ENCODE results near the gene ZNF618. TPM values are rescaled to one million over a fixed set of nuclear protein-coding genes. Genes with fewer than 3 reads are reported as not detected.
A peak's percentile ranks its signal among the peaks of the same experiment; 100 is the strongest.

The ZNF618 gene
- total RNA-seq, 1 donor from 2014 or later: 4.7 TPM

GRCh38 chr9:113879911-113880310 is 3.8 kb downstream of the ZNF618 start:
- H3K4me3 ChIP-seq (ENCODE audit: low read length in 3 of 3): no peak overlapping the region
- no peaks in the 10 kb centered on the region for H3K27me3 ChIP-seq (ENCODE audit: control insufficient read depth in 3 of 3, insufficient read depth in 3 of 3, low read length in 3 of 3)
- no peak overlapping the region for H3K9ac ChIP-seq (ENCODE audit: low read depth in 1 of 3, low read length in 3 of 3)
- no peaks in the 10 kb centered on the region for H3K36me3 ChIP-seq (ENCODE audit: control insufficient read depth in 3 of 3, insufficient read depth in 3 of 3, low read length in 3 of 3)
- peaks cover 6 to 11% (median 7%) of the 10 kb centered on the region in 3 donors for H3K4me1 ChIP-seq (ENCODE audit: control insufficient read depth in 3 of 3, insufficient read depth in 3 of 3, low read length in 3 of 3)
- H3K27ac ChIP-seq (ENCODE audit: low read depth, low read length): no peak overlapping the region
- H3K9me3 ChIP-seq (ENCODE audit: control insufficient read depth in 3 of 3, low read length in 3 of 3): no peaks in the 10 kb centered on the region

- H3K27ac ChIP-seq (ENCODE audit: low read depth, low read length): no peak overlapping the region
- H3K9me3 ChIP-seq (ENCODE audit: control insufficient read depth in 3 of 3, low read length in 3 of 3): no peaks in the 10 kb centered on the region
- peaks cover 21 to 24% (median 22%) of the 10 kb centered on the region in 3 donors for H3K4me1 ChIP-seq (ENCODE audit: control insufficient read depth in 3 of 3, insufficient read depth in 3 of 3, low read length in 3 of 3)
- H3K27me3 ChIP-seq (ENCODE audit: control insufficient read depth in 3 of 3, insufficient read depth in 3 of 3, low read length in 3 of 3): no peaks in the 10 kb centered on the region
- no peaks in the 10 kb centered on the region for H3K36me3 ChIP-seq (ENCODE audit: control insufficient read depth in 3 of 3, insufficient read depth in 3 of 3, low read length in 3 of 3)
- no peak overlapping the region for H3K9ac ChIP-seq (ENCODE audit: low read depth in 1 of 3, low read length in 3 of 3)
- no peak overlapping the region for H3K4me3 ChIP-seq (ENCODE audit: low read length in 3 of 3)
Observed at GRCh38 chr9:113882181-113882580, 6.1 kb downstream of the ZNF618 start.

- Histone ChIP-seq H3K9me3 (ENCODE audit: control insufficient read depth in 3 of 3, low read length in 3 of 3) (no peaks in the 10 kb centered on the region), H3K27ac (ENCODE audit: low read depth, low read length) (no peak overlapping the region), H3K27me3 (ENCODE audit: control insufficient read depth in 3 of 3, insufficient read depth in 3 of 3, low read length in 3 of 3) (no peaks in the 10 kb centered on the region), H3K4me3 (ENCODE audit: low read length in 3 of 3) (no peak overlapping the region), H3K4me1 (ENCODE audit: control insufficient read depth in 3 of 3, insufficient read depth in 3 of 3, low read length in 3 of 3) (peaks cover 24 to 25% (median 25%) of the 10 kb centered on the region in 3 donors), H3K36me3 (ENCODE audit: control insufficient read depth in 3 of 3, insufficient read depth in 3 of 3, low read length in 3 of 3) (no peaks in the 10 kb centered on the region), H3K9ac (ENCODE audit: low read depth in 1 of 3, low read length in 3 of 3) (no peak overlapping the region)
Observed at GRCh38 chr9:113882636-113883164, 6.6 kb downstream of the ZNF618 start.

GRCh38 chr9:113885183-113886025 is 9.3 kb downstream of the ZNF618 start:
- Histone ChIP-seq H3K4me1 (ENCODE audit: control insufficient read depth in 3 of 3, insufficient read depth in 3 of 3, low read length in 3 of 3) (peaks cover 25 to 38% (median 34%) of the 10 kb centered on the region in 3 donors), H3K27ac (ENCODE audit: low read depth, low read length) (peak overlapping the region; percentile 28), H3K9ac (ENCODE audit: low read depth in 1 of 3, low read length in 3 of 3) (peak overlapping the region in 2 of 3 donors; percentile 0 to 34)

GRCh38 chr9:113886026-113886369 is 9.9 kb downstream of the ZNF618 start:
- H3K27me3 ChIP-seq (ENCODE audit: control insufficient read depth in 3 of 3, insufficient read depth in 3 of 3, low read length in 3 of 3): no peaks in the 10 kb centered on the region
- H3K9me3 ChIP-seq (ENCODE audit: control insufficient read depth in 3 of 3, low read length in 3 of 3): no peaks in the 10 kb centered on the region
- H3K4me1 ChIP-seq (ENCODE audit: control insufficient read depth in 3 of 3, insufficient read depth in 3 of 3, low read length in 3 of 3): peaks cover 25 to 38% (median 34%) of the 10 kb centered on the region in 3 donors
- no peaks in the 10 kb centered on the region for H3K36me3 ChIP-seq (ENCODE audit: control insufficient read depth in 3 of 3, insufficient read depth in 3 of 3, low read length in 3 of 3)
- H3K9ac ChIP-seq (ENCODE audit: low read depth in 1 of 3, low read length in 3 of 3): peak overlapping the region in 2 of 3 donors; percentile 0 to 34
- H3K27ac ChIP-seq (ENCODE audit: low read depth, low read length): peak overlapping the region; percentile 28
- peak overlapping the region in 2 of 3 donors; percentile 1 to 40 for H3K4me3 ChIP-seq (ENCODE audit: low read length in 3 of 3)

More at GRCh38 chr9:113885183-113886025, 9.3 kb downstream of the ZNF618 start:
- Histone ChIP-seq H3K4me3 (ENCODE audit: low read length in 3 of 3) (peak overlapping the region in 1 of 3 donors; percentile 40), H3K27me3 (ENCODE audit: control insufficient read depth in 3 of 3, insufficient read depth in 3 of 3, low read length in 3 of 3) (no peaks in the 10 kb centered on the region), H3K9me3 (ENCODE audit: control insufficient read depth in 3 of 3, low read length in 3 of 3) (no peaks in the 10 kb centered on the region), H3K36me3 (ENCODE audit: control insufficient read depth in 3 of 3, insufficient read depth in 3 of 3, low read length in 3 of 3) (no peaks in the 10 kb centered on the region)

- H3K9ac ChIP-seq (ENCODE audit: low read depth in 1 of 3, low read length in 3 of 3): peak overlapping the region in 1 of 3 donors; percentile 6
- no peaks in the 10 kb centered on the region for H3K27me3 ChIP-seq (ENCODE audit: control insufficient read depth in 3 of 3, insufficient read depth in 3 of 3, low read length in 3 of 3)
- H3K4me3 ChIP-seq (ENCODE audit: low read length in 3 of 3): peak overlapping the region in 2 of 3 donors; percentile 1 to 40
- H3K36me3 ChIP-seq (ENCODE audit: control insufficient read depth in 3 of 3, insufficient read depth in 3 of 3, low read length in 3 of 3): no peaks in the 10 kb centered on the region
- H3K4me1 ChIP-seq (ENCODE audit: control insufficient read depth in 3 of 3, insufficient read depth in 3 of 3, low read length in 3 of 3): peaks cover 25 to 38% (median 34%) of the 10 kb centered on the region in 3 donors
- H3K9me3 ChIP-seq (ENCODE audit: control insufficient read depth in 3 of 3, low read length in 3 of 3): no peaks in the 10 kb centered on the region
- peak overlapping the region; percentile 28 for H3K27ac ChIP-seq (ENCODE audit: low read depth, low read length)
Observed at GRCh38 chr9:113886466-113886865, 10.4 kb downstream of the ZNF618 start.

GRCh38 chr9:113886933-113887332 is 10.8 kb downstream of the ZNF618 start:
- no peaks in the 10 kb centered on the region for H3K36me3 ChIP-seq (ENCODE audit: control insufficient read depth in 3 of 3, insufficient read depth in 3 of 3, low read length in 3 of 3)
- H3K27ac ChIP-seq (ENCODE audit: low read depth, low read length): no peak overlapping the region
- H3K4me3 ChIP-seq (ENCODE audit: low read length in 3 of 3): no peak overlapping the region

GRCh38 chr9:113887436-113887835 is 11.3 kb downstream of the ZNF618 start:
- Histone ChIP-seq H3K27ac (ENCODE audit: low read depth, low read length) (no peak overlapping the region), H3K9me3 (ENCODE audit: control insufficient read depth in 3 of 3, low read length in 3 of 3) (no peaks in the 10 kb centered on the region), H3K36me3 (ENCODE audit: control insufficient read depth in 3 of 3, insufficient read depth in 3 of 3, low read length in 3 of 3) (no peaks in the 10 kb centered on the region), H3K27me3 (ENCODE audit: control insufficient read depth in 3 of 3, insufficient read depth in 3 of 3, low read length in 3 of 3) (no peaks in the 10 kb centered on the region), H3K9ac (ENCODE audit: low read depth in 1 of 3, low read length in 3 of 3) (no peak overlapping the region), H3K4me3 (ENCODE audit: low read length in 3 of 3) (no peak overlapping the region), H3K4me1 (ENCODE audit: control insufficient read depth in 3 of 3, insufficient read depth in 3 of 3, low read length in 3 of 3) (peaks cover 25 to 38% (median 34%) of the 10 kb centered on the region in 3 donors)

More at GRCh38 chr9:113886933-113887332, 10.8 kb downstream of the ZNF618 start:
- Histone ChIP-seq H3K9me3 (ENCODE audit: control insufficient read depth in 3 of 3, low read length in 3 of 3) (no peaks in the 10 kb centered on the region), H3K9ac (ENCODE audit: low read depth in 1 of 3, low read length in 3 of 3) (no peak overlapping the region), H3K4me1 (ENCODE audit: control insufficient read depth in 3 of 3, insufficient read depth in 3 of 3, low read length in 3 of 3) (peaks cover 25 to 38% (median 34%) of the 10 kb centered on the region in 3 donors), H3K27me3 (ENCODE audit: control insufficient read depth in 3 of 3, insufficient read depth in 3 of 3, low read length in 3 of 3) (no peaks in the 10 kb centered on the region)

- H3K4me1 ChIP-seq (ENCODE audit: control insufficient read depth in 3 of 3, insufficient read depth in 3 of 3, low read length in 3 of 3): peaks cover 25 to 38% (median 34%) of the 10 kb centered on the region in 3 donors
- no peaks in the 10 kb centered on the region for H3K36me3 ChIP-seq (ENCODE audit: control insufficient read depth in 3 of 3, insufficient read depth in 3 of 3, low read length in 3 of 3)
- H3K9me3 ChIP-seq (ENCODE audit: control insufficient read depth in 3 of 3, low read length in 3 of 3): no peaks in the 10 kb centered on the region
- H3K27ac ChIP-seq (ENCODE audit: low read depth, low read length): peak overlapping the region; percentile 43
- no peaks in the 10 kb centered on the region for H3K27me3 ChIP-seq (ENCODE audit: control insufficient read depth in 3 of 3, insufficient read depth in 3 of 3, low read length in 3 of 3)
- H3K9ac ChIP-seq (ENCODE audit: low read depth in 1 of 3, low read length in 3 of 3): no peak overlapping the region
- no peak overlapping the region for H3K4me3 ChIP-seq (ENCODE audit: low read length in 3 of 3)
Observed at GRCh38 chr9:113888336-113888735, 12.2 kb downstream of the ZNF618 start.

- Histone ChIP-seq H3K4me1 (ENCODE audit: control insufficient read depth in 3 of 3, insufficient read depth in 3 of 3, low read length in 3 of 3) (peaks cover 25 to 38% (median 34%) of the 10 kb centered on the region in 3 donors), H3K4me3 (ENCODE audit: low read length in 3 of 3) (no peak overlapping the region), H3K27me3 (ENCODE audit: control insufficient read depth in 3 of 3, insufficient read depth in 3 of 3, low read length in 3 of 3) (no peaks in the 10 kb centered on the region), H3K27ac (ENCODE audit: low read depth, low read length) (no peak overlapping the region), H3K9me3 (ENCODE audit: control insufficient read depth in 3 of 3, low read length in 3 of 3) (no peaks in the 10 kb centered on the region), H3K36me3 (ENCODE audit: control insufficient read depth in 3 of 3, insufficient read depth in 3 of 3, low read length in 3 of 3) (no peaks in the 10 kb centered on the region), H3K9ac (ENCODE audit: low read depth in 1 of 3, low read length in 3 of 3) (no peak overlapping the region)
Observed at GRCh38 chr9:113888976-113889375, 12.9 kb downstream of the ZNF618 start.

Measured in skeletal muscle tissue (tissue), 4 donors.